ENCODE data around the gene ISG20.
A peak's percentile ranks its signal among the peaks of the same experiment; 100 is the strongest.
"Not testable (repeated sequence)": the region's sequence is repeated elsewhere in the genome, so short reads cannot be mapped to it uniquely, and the experiment has no call there.

ISG20 gene

DNA sequence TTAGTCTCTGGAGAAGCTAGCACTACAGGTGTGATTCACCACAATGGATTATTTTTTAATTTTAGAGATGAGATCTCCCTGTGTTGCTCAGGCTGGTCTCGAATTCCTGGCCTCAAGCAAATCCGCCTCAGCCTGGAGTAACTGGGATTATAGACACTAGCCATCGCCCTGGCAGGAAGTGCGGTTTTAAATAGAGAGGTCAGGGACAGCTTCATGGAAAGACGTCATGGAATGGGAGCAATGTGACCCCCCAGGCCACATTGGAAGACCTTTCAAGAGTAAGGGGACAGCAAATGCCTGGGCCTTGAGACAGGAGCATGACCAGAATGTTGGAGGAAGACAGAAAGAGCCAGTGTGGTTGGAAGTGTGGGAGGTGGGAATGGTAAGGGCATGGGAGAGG lies 2.2 kb upstream of the ISG20 start:
- no peak for DNase-seq (ENCODE audit: low spot score)

- no peak for DNase-seq (ENCODE audit: low spot score)
These were observed 1.4 kb upstream of the ISG20 start for GRCh38 chr15:88637436-88637835.

DNA sequence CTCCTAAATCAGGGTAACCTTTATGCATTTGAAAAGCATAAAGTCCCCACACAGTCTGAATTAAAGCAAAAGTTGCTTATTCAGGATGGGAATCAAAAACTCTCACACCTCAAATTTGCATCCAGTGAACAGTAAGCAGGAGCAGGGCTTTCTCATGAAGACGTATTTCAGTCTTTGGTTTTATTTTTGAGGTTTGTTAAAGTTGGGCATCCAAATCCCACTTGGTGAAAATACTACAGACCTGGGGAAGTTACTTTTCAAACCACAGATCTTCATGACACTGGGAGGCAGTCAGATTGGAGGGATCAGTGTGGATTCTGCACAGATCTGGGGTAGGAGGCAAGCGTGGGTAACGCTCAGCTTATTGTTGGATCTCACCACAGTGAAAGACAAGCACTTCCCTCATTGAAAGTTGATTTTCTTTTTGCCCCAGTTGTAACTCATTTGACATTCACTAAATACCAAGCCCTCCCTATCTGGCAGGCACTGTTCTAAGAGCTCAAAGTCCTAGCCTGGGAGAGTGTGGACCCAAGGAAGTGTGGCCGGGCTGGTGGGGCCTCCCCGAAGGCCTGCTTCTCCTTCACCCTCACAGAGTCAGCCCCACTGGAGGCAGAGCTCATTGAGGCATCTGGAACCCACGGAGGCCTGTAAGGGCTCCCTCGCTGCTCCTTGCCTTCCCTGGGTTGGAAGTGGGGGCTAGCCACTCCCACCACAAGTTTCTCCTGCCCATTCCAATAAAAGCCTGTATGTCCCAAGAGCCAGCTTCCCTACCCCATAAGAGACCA lies 783 bp upstream of the ISG20 start:
- DNase-seq (ENCODE audit: low spot score) = no peak

DNA sequence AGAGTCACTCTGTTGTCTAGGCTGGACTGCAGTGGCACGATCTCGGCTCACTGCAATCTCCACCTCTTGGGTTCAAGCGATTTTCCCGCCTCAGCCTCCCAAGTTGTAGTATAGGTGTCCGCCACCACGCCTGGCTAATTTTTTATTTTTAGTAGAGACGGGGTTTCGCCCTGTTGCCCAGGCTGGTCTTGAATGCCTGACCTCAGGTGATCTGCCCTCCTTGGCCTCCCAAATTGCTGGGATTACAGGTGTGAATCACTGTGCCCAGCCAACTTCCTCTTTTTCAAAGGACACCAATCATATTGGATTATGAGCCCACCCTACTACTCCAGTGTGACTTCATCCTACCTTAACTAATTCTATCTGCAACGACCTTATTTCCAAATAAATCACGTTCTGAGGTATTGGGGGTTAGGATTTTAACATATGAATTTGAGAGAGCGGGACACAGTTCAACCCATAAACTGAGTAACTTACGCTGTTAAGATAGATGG lies 3.2 kb downstream of the ISG20 start:
- no peak for DNase-seq (ENCODE audit: low spot score)

- DNase-seq (ENCODE audit: low spot score) = not testable (repeated sequence)
These were observed 3.7 kb downstream of the ISG20 start for GRCh38 chr15:88642514-88642913.

GRCh38 chr15:88644741-88645140 lies 5.9 kb downstream of the ISG20 start:
- no peak for DNase-seq (ENCODE audit: low spot score)

DNA sequence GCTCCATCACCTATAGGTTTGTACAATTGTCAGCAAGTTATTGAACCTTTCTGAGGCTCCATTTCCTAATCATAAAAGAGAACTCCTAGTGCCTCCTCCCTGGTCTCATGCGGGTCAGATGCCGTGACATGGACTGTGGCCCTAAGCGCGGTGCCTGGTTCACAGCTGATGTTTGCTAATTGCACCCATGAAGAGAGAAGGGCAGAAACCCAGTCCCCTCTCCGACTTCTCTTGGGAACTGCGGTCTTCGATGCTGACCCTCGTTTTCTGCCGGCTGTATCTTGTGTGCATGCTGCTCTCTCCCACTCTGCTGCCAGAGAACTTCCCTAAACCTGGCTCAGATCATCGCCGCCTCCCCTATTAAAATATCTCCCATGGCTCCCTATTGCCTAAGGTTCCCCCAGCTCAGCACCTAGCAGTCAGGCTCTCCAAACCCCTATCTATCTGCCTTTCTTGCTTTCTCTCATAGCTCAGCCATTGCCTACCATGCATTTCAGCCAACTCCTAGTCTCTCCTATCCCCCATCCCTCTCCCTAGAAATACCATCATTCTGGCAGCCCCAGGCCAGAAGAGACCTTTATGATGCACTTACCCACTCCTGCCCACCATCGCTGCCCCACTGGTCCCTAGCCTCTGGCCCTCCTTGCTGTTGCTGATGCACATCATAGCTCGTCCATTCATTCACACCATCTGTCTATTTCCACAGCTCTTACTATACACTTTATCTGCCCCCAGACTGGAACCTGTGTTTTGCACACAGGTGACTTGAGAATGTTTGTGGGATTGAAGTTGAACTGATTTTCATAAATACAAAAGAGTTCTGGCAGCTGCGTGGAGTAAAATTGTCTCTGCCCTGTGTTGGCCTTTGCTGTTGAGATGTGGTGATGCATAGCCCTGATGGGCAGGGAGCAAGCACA lies 6.6 kb downstream of the ISG20 start:
- no peak for DNase-seq (ENCODE audit: low spot score)

DNA sequence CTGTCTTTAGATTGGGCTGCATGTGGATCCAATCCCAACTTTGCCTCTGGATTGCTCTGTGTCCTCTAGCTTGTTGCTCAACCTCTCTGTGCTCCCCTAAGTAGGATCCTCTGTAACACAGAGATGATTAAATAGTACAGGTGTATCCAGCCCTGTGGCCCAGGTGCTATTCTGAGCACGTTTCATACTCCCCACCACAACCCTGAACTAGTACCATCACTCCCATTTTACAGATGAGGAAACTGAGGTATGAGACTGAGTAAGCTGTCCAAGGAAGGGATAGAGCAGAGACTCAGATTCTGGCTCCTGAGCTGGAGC lies 7.2 kb downstream of the ISG20 start:
- no peak for DNase-seq (ENCODE audit: low spot score)

DNA sequence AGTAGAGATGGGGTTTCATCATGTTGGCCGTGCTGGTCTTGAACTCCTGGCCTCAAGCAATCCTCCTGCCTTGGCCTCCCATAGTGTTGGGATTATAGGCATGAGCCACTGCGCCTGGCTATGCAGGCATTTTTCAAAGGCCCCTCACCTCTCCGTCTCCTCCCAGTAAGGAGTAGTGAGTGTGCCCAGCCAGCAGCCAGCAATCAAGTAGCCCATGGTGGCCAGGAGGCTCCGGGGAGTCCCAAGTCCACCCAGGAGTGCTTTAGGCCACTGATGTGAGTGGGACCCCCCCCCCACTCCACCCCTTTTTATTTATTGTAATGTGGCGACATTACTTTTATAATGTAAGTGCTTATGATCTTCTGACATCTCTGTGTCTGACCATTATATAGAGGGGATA lies 8.1 kb downstream of the ISG20 start:
- no peak for DNase-seq (ENCODE audit: low spot score)

DNA sequence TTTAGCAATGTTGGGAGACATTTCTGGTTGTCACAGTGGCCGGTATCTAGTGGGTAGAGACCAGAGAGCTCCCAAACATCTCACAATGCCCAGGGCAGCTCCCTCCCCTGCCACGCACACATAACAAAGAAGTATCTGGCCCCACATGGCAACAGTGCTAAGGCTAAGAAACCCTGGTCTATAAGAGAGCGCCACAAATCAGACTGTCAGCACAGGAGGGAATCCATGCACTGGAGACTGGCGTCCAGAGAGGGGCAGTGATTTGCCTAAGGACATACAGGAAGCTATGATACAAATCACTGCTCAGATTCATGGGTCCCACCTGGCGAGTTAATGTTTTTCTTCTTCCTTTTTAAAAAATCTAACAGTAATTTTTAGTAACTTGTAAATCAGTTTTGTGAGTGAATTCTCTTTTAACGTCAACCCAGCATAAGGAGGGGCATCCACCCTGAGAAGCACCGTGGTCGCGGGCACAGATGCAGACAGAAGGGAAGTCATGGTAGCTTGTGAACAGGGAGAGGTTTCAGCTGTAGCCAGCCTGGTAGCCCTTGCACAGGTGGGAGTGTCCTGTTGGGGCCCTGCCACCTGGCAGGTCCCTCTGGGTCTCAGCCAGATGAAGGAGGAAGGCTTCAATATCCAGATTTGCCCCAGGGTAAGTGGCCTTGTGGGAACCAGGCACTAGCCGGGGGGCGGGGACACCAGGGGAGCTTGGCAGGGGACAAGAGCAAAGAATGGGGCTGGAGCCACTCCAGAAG lies 8.7 kb downstream of the ISG20 start:
- DNase-seq (ENCODE audit: low spot score) = no peak

GRCh38 chr15:88648357-88649214 lies 9.8 kb downstream of the ISG20 start:
- no peak for DNase-seq (ENCODE audit: low spot score)

- peak; percentile 92 for DNase-seq (ENCODE audit: low spot score)
These were observed 10.5 kb downstream of the ISG20 start for GRCh38 chr15:88649286-88649733.

- no peak for DNase-seq (ENCODE audit: low spot score)
These were observed 11.1 kb downstream of the ISG20 start for GRCh38 chr15:88649753-88650551.

DNA sequence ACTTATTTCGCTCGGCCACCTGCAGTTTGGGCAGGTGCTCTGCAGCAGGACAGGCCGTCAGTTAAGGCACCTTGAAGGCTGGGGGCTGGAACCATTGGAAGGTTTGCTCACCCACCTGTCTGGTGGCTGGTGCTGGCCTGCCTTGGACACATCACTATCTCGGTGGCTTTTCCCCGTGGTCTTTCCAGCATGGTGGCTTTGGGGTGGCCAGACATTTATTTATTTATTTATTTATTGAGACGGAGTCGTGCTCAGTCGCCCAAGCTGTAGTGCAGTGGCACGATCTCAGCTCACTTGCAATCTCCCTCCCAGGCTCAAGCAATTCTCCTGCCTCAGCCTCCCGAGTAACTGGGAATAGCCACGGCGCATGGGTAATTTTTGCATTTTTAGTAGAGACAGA lies 11.7 kb downstream of the ISG20 start:
- DNase-seq (ENCODE audit: low spot score) = no peak

DNA sequence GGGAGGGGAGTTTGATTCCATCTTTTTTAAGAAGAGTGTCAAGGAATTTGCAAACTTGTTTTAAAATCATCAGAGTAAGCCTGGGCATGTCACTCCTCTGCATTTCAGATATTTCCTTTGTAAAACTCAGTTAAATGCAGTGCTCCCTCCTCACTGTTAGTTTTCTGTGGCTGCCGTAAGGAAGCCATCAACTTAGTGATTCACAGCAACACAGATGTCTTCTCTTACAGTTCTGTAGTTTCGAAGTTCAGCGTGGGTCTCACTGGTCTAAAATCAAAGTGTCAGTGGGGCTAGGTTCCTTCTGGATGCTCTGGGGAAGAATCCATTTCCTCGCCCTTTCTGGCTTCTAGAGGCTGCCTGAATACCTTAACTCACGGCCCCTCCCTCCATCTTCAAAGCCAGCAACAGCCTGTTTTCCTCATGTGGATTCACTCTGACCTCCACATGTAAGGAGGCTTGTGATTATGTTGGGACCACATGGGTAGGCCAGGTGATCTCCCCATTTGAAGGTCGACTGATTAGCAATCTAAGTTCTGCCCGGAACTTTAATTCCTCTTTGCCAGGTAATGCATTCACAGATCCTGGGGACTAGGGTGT lies 12.4 kb downstream of the ISG20 start:
- DNase-seq (ENCODE audit: low spot score) = no peak

DNA sequence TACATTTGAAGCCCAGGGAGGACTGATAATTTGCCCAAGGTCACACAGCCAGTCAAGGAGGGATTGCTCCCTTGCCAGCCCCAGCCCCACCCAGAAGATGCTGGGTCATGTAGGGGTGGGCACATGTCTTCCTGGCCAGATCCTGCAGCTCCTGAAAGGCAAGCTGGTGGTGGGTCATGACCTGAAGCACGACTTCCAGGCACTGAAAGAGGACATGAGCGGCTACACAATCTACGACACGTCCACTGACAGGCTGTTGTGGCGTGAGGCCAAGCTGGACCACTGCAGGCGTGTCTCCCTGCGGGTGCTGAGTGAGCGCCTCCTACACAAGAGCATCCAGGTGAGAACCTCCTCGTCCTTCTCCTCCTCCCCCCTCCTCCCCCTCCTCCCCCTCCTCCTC lies 13.2 kb downstream of the ISG20 start:
- DNase-seq (ENCODE audit: low spot score) = no peak

DNA sequence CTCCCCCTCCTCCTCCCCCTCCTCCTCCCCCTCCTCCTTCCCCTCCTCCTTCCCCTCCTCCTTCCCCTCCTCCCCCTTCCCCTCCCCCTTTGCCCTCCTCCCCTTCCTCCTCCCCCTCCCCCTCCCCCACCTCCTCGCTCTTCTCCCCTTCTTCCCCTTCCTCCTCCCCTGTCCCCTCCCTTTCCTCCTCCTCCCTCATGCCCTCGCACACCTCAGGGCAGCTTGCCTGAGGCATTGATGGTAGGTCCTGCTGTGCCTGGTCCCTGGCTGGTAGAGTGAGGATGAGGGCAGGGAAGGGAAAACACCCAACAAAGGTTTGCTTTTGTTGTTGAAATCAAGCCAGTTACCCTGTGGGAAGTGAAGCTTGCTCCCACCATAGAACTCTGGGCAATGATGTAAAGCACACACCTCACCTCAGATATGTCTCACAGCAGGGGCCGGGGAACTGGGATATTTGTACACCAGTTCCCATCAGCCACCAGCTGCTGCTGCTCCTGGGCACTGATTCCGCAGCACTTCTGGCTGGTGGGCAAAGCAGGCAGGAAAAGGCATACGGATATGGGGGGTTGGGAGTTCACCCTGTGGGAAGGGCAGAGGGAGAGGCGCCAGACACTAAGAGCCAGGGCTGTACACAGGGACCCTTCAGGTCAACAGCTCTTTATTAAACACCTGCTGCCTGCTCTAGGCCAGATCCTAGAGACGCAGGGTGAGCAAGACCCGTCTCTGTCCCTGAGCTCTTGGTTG lies 13.8 kb downstream of the ISG20 start:
- no peak for DNase-seq (ENCODE audit: low spot score)

GRCh38 chr15:88653200-88654064 lies 14.6 kb downstream of the ISG20 start:
- DNase-seq (ENCODE audit: low spot score) = no peak

Measured in Ammon's horn (tissue), 1 donor.